ENCODE measurements around the gene PDE6A.

The PDE6A gene

GRCh38 chr5:149930043-149930748 is 14.4 kb downstream of the PDE6A start:
- H3K79me2 ChIP-seq (ENCODE audit: control insufficient read depth, insufficient read depth, low read length, unreplicated experiment), result no peaks in the 10 kb centered on the region
- H3K36me3 ChIP-seq (ENCODE audit: insufficient read depth, low read length), result no peaks in the 10 kb centered on the region
- H3K27ac ChIP-seq (ENCODE audit: low read depth, low read length), result peak overlapping the region; percentile 15; the same call in 1 of the 2 replicates
- H3K27me3 ChIP-seq (ENCODE audit: insufficient read depth, low read length), result no peaks in the 10 kb centered on the region
- peaks cover 9% of the 10 kb centered on the region for H3K4me1 ChIP-seq (ENCODE audit: control insufficient read depth, insufficient read depth, low read length, unreplicated experiment)
- H3K4me3 ChIP-seq (ENCODE audit: low read depth, low read length), result peak overlapping the region; percentile 68
- H2AFZ ChIP-seq (ENCODE audit: low read length, unreplicated experiment), result peak overlapping the region; percentile 78

GRCh38 chr5:149924486-149924885 is 20.1 kb downstream of the PDE6A start:
- H3K79me2 ChIP-seq (ENCODE audit: control insufficient read depth, insufficient read depth, low read length, unreplicated experiment), result no peaks in the 10 kb centered on the region
- no peak overlapping the region for H3K27ac ChIP-seq (ENCODE audit: low read depth, low read length)
- H2AFZ ChIP-seq (ENCODE audit: low read length, unreplicated experiment), result peak overlapping the region; percentile 17
- no peaks in the 10 kb centered on the region for H3K4me1 ChIP-seq (ENCODE audit: control insufficient read depth, insufficient read depth, low read length, unreplicated experiment)
- H3K4me3 ChIP-seq (ENCODE audit: low read depth, low read length), result no peak overlapping the region
- H3K36me3 ChIP-seq (ENCODE audit: insufficient read depth, low read length), result no peaks in the 10 kb centered on the region
- no peaks in the 10 kb centered on the region for H3K27me3 ChIP-seq (ENCODE audit: insufficient read depth, low read length)

GRCh38 chr5:149922950-149923349 is 21.6 kb downstream of the PDE6A start:
- Histone ChIP-seq H3K4me1 (ENCODE audit: control insufficient read depth, insufficient read depth, low read length, unreplicated experiment) (no peaks in the 10 kb centered on the region), H3K4me3 (ENCODE audit: low read depth, low read length) (no peak overlapping the region), H3K36me3 (ENCODE audit: insufficient read depth, low read length) (no peaks in the 10 kb centered on the region), H3K79me2 (ENCODE audit: control insufficient read depth, insufficient read depth, low read length, unreplicated experiment) (no peaks in the 10 kb centered on the region), H3K27ac (ENCODE audit: low read depth, low read length) (no peak overlapping the region), H2AFZ (ENCODE audit: low read length, unreplicated experiment) (no peak overlapping the region), H3K27me3 (ENCODE audit: insufficient read depth, low read length) (no peaks in the 10 kb centered on the region)

GRCh38 chr5:149921597-149921996 is 23.0 kb downstream of the PDE6A start:
- no peaks in the 10 kb centered on the region for H3K79me2 ChIP-seq (ENCODE audit: control insufficient read depth, insufficient read depth, low read length, unreplicated experiment)
- no peaks in the 10 kb centered on the region for H3K27me3 ChIP-seq (ENCODE audit: insufficient read depth, low read length)
- peaks cover 13% of the 10 kb centered on the region for H3K4me1 ChIP-seq (ENCODE audit: control insufficient read depth, insufficient read depth, low read length, unreplicated experiment)
- no peak overlapping the region for H2AFZ ChIP-seq (ENCODE audit: low read length, unreplicated experiment)
- no peak overlapping the region for H3K4me3 ChIP-seq (ENCODE audit: low read depth, low read length)
- H3K27ac ChIP-seq (ENCODE audit: low read depth, low read length), result no peak overlapping the region
- no peaks in the 10 kb centered on the region for H3K36me3 ChIP-seq (ENCODE audit: insufficient read depth, low read length)

- Histone ChIP-seq H3K27me3 (ENCODE audit: insufficient read depth, low read length) (no peaks in the 10 kb centered on the region), H3K79me2 (ENCODE audit: control insufficient read depth, insufficient read depth, low read length, unreplicated experiment) (no peaks in the 10 kb centered on the region), H3K27ac (ENCODE audit: low read depth, low read length) (peak overlapping the region; percentile 47; the same call in 1 of the 2 replicates), H2AFZ (ENCODE audit: low read length, unreplicated experiment) (peak overlapping the region; percentile 77), H3K36me3 (ENCODE audit: insufficient read depth, low read length) (no peaks in the 10 kb centered on the region), H3K4me3 (ENCODE audit: low read depth, low read length) (0 out of 2 replicates have a peak overlapping the region, but pooled peaks have one; percentile 22), H3K4me1 (ENCODE audit: control insufficient read depth, insufficient read depth, low read length, unreplicated experiment) (peaks cover 37% of the 10 kb centered on the region)
Observed at GRCh38 chr5:149917073-149917676, 27.4 kb downstream of the PDE6A start.

- H3K4me3 ChIP-seq (ENCODE audit: low read depth, low read length), result no peak overlapping the region
- H3K79me2 ChIP-seq (ENCODE audit: control insufficient read depth, insufficient read depth, low read length, unreplicated experiment), result no peaks in the 10 kb centered on the region
- peak overlapping the region; percentile 77 for H2AFZ ChIP-seq (ENCODE audit: low read length, unreplicated experiment)
- H3K4me1 ChIP-seq (ENCODE audit: control insufficient read depth, insufficient read depth, low read length, unreplicated experiment), result peaks cover 37% of the 10 kb centered on the region
- H3K27me3 ChIP-seq (ENCODE audit: insufficient read depth, low read length), result no peaks in the 10 kb centered on the region
- peak overlapping the region; percentile 37; the same call in 1 of the 2 replicates for H3K27ac ChIP-seq (ENCODE audit: low read depth, low read length)
- no peaks in the 10 kb centered on the region for H3K36me3 ChIP-seq (ENCODE audit: insufficient read depth, low read length)
Observed at GRCh38 chr5:149916334-149917072, 28.1 kb downstream of the PDE6A start.

- Histone ChIP-seq H3K79me2 (ENCODE audit: control insufficient read depth, insufficient read depth, low read length, unreplicated experiment) (no peaks in the 10 kb centered on the region), H3K4me1 (ENCODE audit: control insufficient read depth, insufficient read depth, low read length, unreplicated experiment) (peaks cover 37% of the 10 kb centered on the region), H3K36me3 (ENCODE audit: insufficient read depth, low read length) (no peaks in the 10 kb centered on the region), H3K27me3 (ENCODE audit: insufficient read depth, low read length) (no peaks in the 10 kb centered on the region), H3K4me3 (ENCODE audit: low read depth, low read length) (no peak overlapping the region), H2AFZ (ENCODE audit: low read length, unreplicated experiment) (no peak overlapping the region), H3K27ac (ENCODE audit: low read depth, low read length) (no peak overlapping the region)
Observed at GRCh38 chr5:149915392-149916260, 29.0 kb downstream of the PDE6A start.

- H3K4me3 ChIP-seq (ENCODE audit: low read depth, low read length), result no peak overlapping the region
- H2AFZ ChIP-seq (ENCODE audit: low read length, unreplicated experiment), result no peak overlapping the region
- no peak overlapping the region for H3K27ac ChIP-seq (ENCODE audit: low read depth, low read length)
- no peaks in the 10 kb centered on the region for H3K27me3 ChIP-seq (ENCODE audit: insufficient read depth, low read length)
- no peaks in the 10 kb centered on the region for H3K36me3 ChIP-seq (ENCODE audit: insufficient read depth, low read length)
- H3K4me1 ChIP-seq (ENCODE audit: control insufficient read depth, insufficient read depth, low read length, unreplicated experiment), result peaks cover 37% of the 10 kb centered on the region
- H3K79me2 ChIP-seq (ENCODE audit: control insufficient read depth, insufficient read depth, low read length, unreplicated experiment), result no peaks in the 10 kb centered on the region
Observed at GRCh38 chr5:149913436-149914419, 30.9 kb downstream of the PDE6A start.

GRCh38 chr5:149912226-149912871 is 32.2 kb downstream of the PDE6A start:
- peaks cover 31% of the 10 kb centered on the region for H3K4me1 ChIP-seq (ENCODE audit: control insufficient read depth, insufficient read depth, low read length, unreplicated experiment)
- no peak overlapping the region for H2AFZ ChIP-seq (ENCODE audit: low read length, unreplicated experiment)
- no peak overlapping the region for H3K27ac ChIP-seq (ENCODE audit: low read depth, low read length)
- H3K27me3 ChIP-seq (ENCODE audit: insufficient read depth, low read length), result no peaks in the 10 kb centered on the region
- H3K36me3 ChIP-seq (ENCODE audit: insufficient read depth, low read length), result no peaks in the 10 kb centered on the region
- H3K4me3 ChIP-seq (ENCODE audit: low read depth, low read length), result no peak overlapping the region
- H3K79me2 ChIP-seq (ENCODE audit: control insufficient read depth, insufficient read depth, low read length, unreplicated experiment), result no peaks in the 10 kb centered on the region
